Kidney (tissue), 22 donors: Measurements from ENCODE around the gene NPW. TPM values are rescaled to one million over a fixed set of nuclear protein-coding genes. Genes with fewer than 3 reads are reported as not detected.
A peak's percentile ranks its signal among the peaks of the same experiment; 100 is the strongest.

ENCODE experiments used
- DNase-seq, 5 donors: peaks; one replicate each; pipeline ENCODE4 v3.0.0-alpha.2; 2013 to 2020
- FAIRE-seq: peaks from 2 replicates; lab custom pipeline; 2012; peaks lifted over from hg19 to GRCh38; lab: Jason Lieb, UNC
- H3K27ac ChIP-seq, 2 donors: one replicate each; pipeline ENCODE4 v1.7.0; 2013; ENCODE audit warnings: low read depth in 2 of 2, low read length in 2 of 2, inconsistent platforms in 1 of 2
- H3K27me3 ChIP-seq: one replicate; pipeline ENCODE4 v1.7.1; 2013; ENCODE audit warnings: low read length, inconsistent platforms; ENCODE audit not compliant: control insufficient read depth, insufficient read depth
- H3K36me3 ChIP-seq, 3 donors: one replicate each; pipeline versions ENCODE4 v1.7.0 to v1.7.1; 2013; ENCODE audit warnings: low read length in 3 of 3, control low read depth in 1 of 3, inconsistent platforms in 1 of 3; ENCODE audit not compliant: insufficient read depth in 3 of 3, control insufficient read depth in 2 of 3
- H3K4me1 ChIP-seq, 3 donors: one replicate each; pipeline versions ENCODE4 v1.7.0 to v1.7.1; 2013; ENCODE audit warnings: low read length in 3 of 3, inconsistent platforms in 1 of 3, low read depth in 1 of 3; ENCODE audit not compliant: control insufficient read depth in 2 of 3, insufficient read depth in 2 of 3
- H3K4me3 ChIP-seq, 3 donors: one replicate each; pipeline versions ENCODE4 v1.7.0 to v1.8.1; 2013; ENCODE audit warnings: low read length in 3 of 3, control low read depth in 1 of 3, inconsistent platforms in 1 of 3
- H3K9ac ChIP-seq, 3 donors: one replicate each; pipeline versions ENCODE4 v1.7.0 to v1.7.1; 2013; ENCODE audit warnings: low read length in 3 of 3, control low read depth in 1 of 3, inconsistent platforms in 1 of 3
- H3K9me3 ChIP-seq, 3 donors: one replicate each; pipeline versions ENCODE4 v1.7.0 to v1.7.1; 2013; ENCODE audit warnings: low read length in 3 of 3, control low read depth in 1 of 3, inconsistent platforms in 1 of 3; ENCODE audit not compliant: control insufficient read depth in 2 of 3, insufficient read depth in 1 of 3
- intact Hi-C: fragments of 100-400 bp; cut with DNase I; formaldehyde crosslinking; loops from one replicate; pipeline ENCODE4 v1.11.1; 2022
- long read RNA-seq, 10 donors: library from polyadenylated mRNA in 1 of 10; unstranded in 1 of 10; transcript quantifications; one replicate each; pipeline ENCODE4 v2.0.0 and lab custom pipeline, GENCODE V29; 2021 to 2026
- polyA plus RNA-seq: library from polyadenylated mRNA; stranded (reverse); fragments of 350-450 nt; fragmentation: Illumina TruSeq; extraction: RNeasy Lipid Tissue Mini Kit (QIAGEN cat#74804); gene quantifications from one replicate; pipeline ENCODE4 v1.2.3, GENCODE V29; 2014; ENCODE audit warnings: low read depth, low replicate concordance; ENCODE audit not compliant: insufficient read depth
- total RNA-seq: library from RNA; stranded (reverse); fragmentation: NEBNext Ultra II Directional; extraction: Animal tissue kit (Norgen Biotek cat#: 25700); gene quantifications from one replicate; pipeline ENCODE4 v1.2.1, GENCODE V29; 2021
- TF ChIP-seq, protein P1 (sequence below): IDR thresholded peaks from 3 replicates; pipeline ENCODE4 v1.5.1; 2012; ENCODE audit warnings: mild to moderate bottlenecking, moderate library complexity, borderline replicate concordance; ENCODE audit not compliant: insufficient read depth; ENCODE audit errors: extremely low read depth
- donor health status: control.
- donor health status: control.
- donor health status: control.
- donor health status: control.
- donor health status: control.
- donor health status: DM: yes; HTN: yes; CAD: no.
- donor health status: Normal renal cell carcinoma (clear cell type).

The NPW gene
- not detected for total RNA-seq
- polyA plus RNA-seq: not detected
- long read RNA-seq, donor 1, transcript NPW-202 (2 exons, 991 nt): major isoform, 28 of 28 reads
- long read RNA-seq, donor 1, partial matches to known transcripts: 0 of 28 reads
- long read RNA-seq, donor 1, other reads (novel, unspliced or antisense): 0 of 28 reads
- long read RNA-seq, donor 2, transcript NPW-202 (2 exons, 991 nt): major isoform, 17 of 17 reads
- long read RNA-seq, donor 2, partial matches to known transcripts: 0 of 17 reads
- long read RNA-seq, donor 2, other reads (novel, unspliced or antisense): 0 of 17 reads
- long read RNA-seq, donor 3, transcript NPW-202 (2 exons, 991 nt): major isoform, 23 of 23 reads
- long read RNA-seq, donor 3, partial matches to known transcripts: 0 of 23 reads
- long read RNA-seq, donor 3, other reads (novel, unspliced or antisense): 0 of 23 reads
- long read RNA-seq, donor 4, transcript NPW-202 (2 exons, 991 nt): major isoform, 15 of 15 reads
- long read RNA-seq, donor 4, partial matches to known transcripts: 0 of 15 reads
- long read RNA-seq, donor 4, other reads (novel, unspliced or antisense): 0 of 15 reads
- long read RNA-seq, donor 5, partial matches to known transcripts: 0 of 3 reads
- long read RNA-seq, donor 5, other reads (novel, unspliced or antisense): 0 of 3 reads
- long read RNA-seq, donor 6, transcript NPW-202 (2 exons, 991 nt): major isoform, 46 of 46 reads
- long read RNA-seq, donor 6, partial matches to known transcripts: 0 of 46 reads
- long read RNA-seq, donor 6, other reads (novel, unspliced or antisense): 0 of 46 reads
- long read RNA-seq, donor 7, partial matches to known transcripts: 0 of 1 reads
- long read RNA-seq, donor 7, other reads (novel, unspliced or antisense): 0 of 1 reads
- long read RNA-seq, donor 8, transcript NPW-202 (2 exons, 991 nt): major isoform, 29 of 29 reads
- long read RNA-seq, donor 8, partial matches to known transcripts: 0 of 29 reads
- long read RNA-seq, donor 8, other reads (novel, unspliced or antisense): 0 of 29 reads
- long read RNA-seq, donor 9, transcript NPW-202 (2 exons, 991 nt): major isoform, 18 of 18 reads
- long read RNA-seq, donor 9, partial matches to known transcripts: 0 of 18 reads
- long read RNA-seq, donor 9, other reads (novel, unspliced or antisense): 0 of 18 reads
- long read RNA-seq, donor 10, transcript NPW-202 (2 exons, 991 nt): major isoform, 28 of 28 reads
- long read RNA-seq, donor 10, partial matches to known transcripts: 0 of 28 reads
- long read RNA-seq, donor 10, other reads (novel, unspliced or antisense): 0 of 28 reads

DNA sequence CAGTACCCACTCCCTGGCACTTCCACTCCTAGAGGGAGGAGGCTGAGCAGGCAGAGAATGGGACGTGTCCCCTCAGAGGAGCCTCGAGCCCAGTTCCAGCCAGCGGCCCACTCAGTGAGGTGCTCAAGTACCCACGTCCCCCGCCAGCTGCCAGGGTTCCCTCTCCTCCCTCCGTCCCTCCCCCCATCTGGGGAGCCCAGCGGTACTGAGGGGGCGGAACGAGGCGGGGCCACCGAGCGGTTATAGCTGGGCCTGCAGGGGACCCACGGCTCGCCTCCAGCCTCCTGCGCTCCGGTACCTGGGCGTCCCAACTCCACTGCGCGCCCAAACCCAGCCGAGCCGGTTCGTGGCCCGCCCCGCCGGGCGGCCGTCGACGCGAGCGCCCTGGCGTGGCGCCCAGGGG, at the start of gene NPW:
Gene NPW (plus strand): TSS at position 268 of the 403 bp plus-strand sequence.
- no peaks in the 10 kb centered on the region for H3K9me3 ChIP-seq
- intact Hi-C loops: no loop called here
- no peaks in the 10 kb centered on the region for H3K36me3 ChIP-seq
- H3K4me1 ChIP-seq: peaks cover 0 to 20% (median 0%) of the 10 kb centered on the region in 3 donors
- FAIRE-seq: no peak
- H3K4me3 ChIP-seq: no peak within 1 kb of the TSS
- H3K27me3 ChIP-seq: no peaks in the 10 kb centered on the region
- TF ChIP-seq, protein P1, sequence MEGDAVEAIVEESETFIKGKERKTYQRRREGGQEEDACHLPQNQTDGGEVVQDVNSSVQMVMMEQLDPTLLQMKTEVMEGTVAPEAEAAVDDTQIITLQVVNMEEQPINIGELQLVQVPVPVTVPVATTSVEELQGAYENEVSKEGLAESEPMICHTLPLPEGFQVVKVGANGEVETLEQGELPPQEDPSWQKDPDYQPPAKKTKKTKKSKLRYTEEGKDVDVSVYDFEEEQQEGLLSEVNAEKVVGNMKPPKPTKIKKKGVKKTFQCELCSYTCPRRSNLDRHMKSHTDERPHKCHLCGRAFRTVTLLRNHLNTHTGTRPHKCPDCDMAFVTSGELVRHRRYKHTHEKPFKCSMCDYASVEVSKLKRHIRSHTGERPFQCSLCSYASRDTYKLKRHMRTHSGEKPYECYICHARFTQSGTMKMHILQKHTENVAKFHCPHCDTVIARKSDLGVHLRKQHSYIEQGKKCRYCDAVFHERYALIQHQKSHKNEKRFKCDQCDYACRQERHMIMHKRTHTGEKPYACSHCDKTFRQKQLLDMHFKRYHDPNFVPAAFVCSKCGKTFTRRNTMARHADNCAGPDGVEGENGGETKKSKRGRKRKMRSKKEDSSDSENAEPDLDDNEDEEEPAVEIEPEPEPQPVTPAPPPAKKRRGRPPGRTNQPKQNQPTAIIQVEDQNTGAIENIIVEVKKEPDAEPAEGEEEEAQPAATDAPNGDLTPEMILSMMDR: no peak
- peak in 3 of 5 donors; percentile 61 to 76 (median 75) for DNase-seq
- no peak within 1 kb of the TSS for H3K9ac ChIP-seq
- no peak within 1 kb of the TSS for H3K27ac ChIP-seq

GRCh38 chr16:1971796-1972489, 47.6 kb upstream of the NPW start, which contains the start of gene TBL3:
Gene TBL3, plus strand, starts transcription at chr16:1972053. Its CDS starts 112 bp downstream, at chr16:1972165.
- H3K27me3 ChIP-seq: no peaks in the 10 kb centered on the region
- TF ChIP-seq, protein P1: peak; percentile 26
- peaks cover 0 to 20% (median 12%) of the 10 kb centered on the region in 3 donors for H3K36me3 ChIP-seq
- DNase-seq (peak; percentile 96 to 98 (median 97)), FAIRE-seq (no peak)
- intact Hi-C loops: no loop called here
- no peaks in the 10 kb centered on the region for H3K9me3 ChIP-seq
- peak within 1 kb of the TSS; percentile 88 to 95 for H3K27ac ChIP-seq
- H3K4me3 ChIP-seq: peak within 1 kb of the TSS; percentile 87 to 90 (median 90)
- peaks cover 0 to 11% (median 4%) of the 10 kb centered on the region in 3 donors for H3K4me1 ChIP-seq
- H3K9ac ChIP-seq: peak within 1 kb of the TSS; percentile 73 to 94 (median 78)

- peak in 2 of 5 donors; percentile 66 to 80 for DNase-seq
- Histone ChIP-seq H3K36me3 (peaks cover 0 to 21% (median 13%) of the 10 kb centered on the region in 3 donors), H3K4me3 (peak overlapping the region; percentile 87 to 90 (median 90)), H3K4me1 (peaks cover 0 to 11% (median 4%) of the 10 kb centered on the region in 3 donors), H3K27me3 (no peaks in the 10 kb centered on the region), H3K9me3 (no peaks in the 10 kb centered on the region), H3K9ac (peak overlapping the region in 2 of 3 donors; percentile 73 to 94), H3K27ac (no peak overlapping the region)
- TF ChIP-seq, protein P1: no peak
- FAIRE-seq: no peak
- intact Hi-C loops: no loop called here
These were observed 47.1 kb upstream of the NPW start for GRCh38 chr16:1972490-1972877.
